Measurements from ENCODE around the gene ITPR3.

Gene ITPR3

DNA sequence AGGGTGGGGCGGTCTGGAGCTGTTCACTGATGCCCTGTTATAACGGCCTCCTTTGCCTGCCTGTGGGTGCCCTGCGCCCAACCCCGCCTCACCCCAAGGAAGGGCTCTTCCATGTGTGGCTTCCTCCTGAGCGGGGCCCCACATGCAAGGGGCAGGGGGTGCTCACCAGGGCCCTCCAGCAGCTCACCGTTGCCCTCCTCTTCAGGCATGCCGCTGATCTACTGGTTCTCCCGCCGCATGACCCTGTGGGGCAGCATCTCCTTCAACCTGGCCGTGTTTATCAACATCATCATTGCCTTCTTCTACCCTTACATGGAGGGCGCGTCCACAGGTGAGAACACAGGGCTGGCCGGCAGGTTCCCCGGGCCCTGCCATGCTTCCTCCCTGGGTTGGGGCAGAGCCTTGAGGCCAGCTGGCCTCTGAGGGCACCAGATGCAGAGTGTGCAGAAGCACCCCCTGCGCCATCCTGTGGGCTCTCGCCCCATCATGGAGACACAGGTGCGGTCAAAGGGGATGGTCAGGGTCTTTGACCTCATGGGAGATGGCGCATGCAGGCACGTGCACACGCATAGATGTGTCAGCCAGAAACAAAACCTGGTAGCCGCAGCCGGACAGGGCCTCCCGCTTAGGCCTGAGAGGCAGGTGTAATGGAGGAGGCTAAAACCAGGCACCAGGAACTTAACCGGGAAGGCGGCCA lies 67.5 kb downstream of the ITPR3 start:
- DNase-seq = no peak

DNA sequence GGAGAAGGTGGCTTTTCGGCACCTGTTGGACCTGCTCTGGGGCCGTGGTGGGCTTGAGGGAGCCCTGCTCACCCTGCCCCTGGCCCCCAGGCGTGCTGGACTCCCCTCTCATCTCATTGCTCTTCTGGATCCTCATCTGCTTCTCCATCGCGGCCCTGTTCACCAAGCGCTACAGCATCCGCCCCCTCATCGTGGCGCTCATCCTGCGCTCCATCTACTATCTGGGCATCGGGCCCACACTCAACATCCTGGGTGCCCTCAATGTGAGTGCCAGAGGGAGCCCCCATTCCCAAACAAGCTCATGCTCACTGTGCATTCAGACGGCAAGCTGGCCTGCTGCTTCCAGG lies 68.0 kb downstream of the ITPR3 start:
- no peak for DNase-seq

DNA sequence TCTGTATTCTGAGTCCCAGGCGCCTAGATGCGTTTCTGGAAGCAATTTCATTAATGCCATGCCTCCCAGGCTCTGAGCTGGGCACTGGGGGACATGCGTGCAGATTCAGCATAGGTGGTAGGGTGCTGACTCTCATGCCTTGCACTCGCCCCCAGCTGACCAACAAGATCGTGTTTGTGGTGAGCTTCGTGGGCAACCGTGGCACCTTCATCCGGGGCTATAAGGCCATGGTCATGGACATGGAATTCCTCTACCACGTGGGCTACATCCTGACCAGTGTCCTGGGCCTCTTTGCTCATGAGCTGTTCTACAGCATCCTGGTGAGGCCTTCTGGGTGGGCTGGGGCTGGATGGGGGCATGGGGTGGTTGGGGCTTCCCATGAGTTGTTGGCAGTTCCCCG lies 68.8 kb downstream of the ITPR3 start:
- no peak for DNase-seq

- DNase-seq = no peak
Measured at GRCh38 chr6:33690766-33691165, 69.6 kb downstream of the ITPR3 start.

GRCh38 chr6:33691456-33692077 lies 70.4 kb downstream of the ITPR3 start:
- no peak for DNase-seq

DNA sequence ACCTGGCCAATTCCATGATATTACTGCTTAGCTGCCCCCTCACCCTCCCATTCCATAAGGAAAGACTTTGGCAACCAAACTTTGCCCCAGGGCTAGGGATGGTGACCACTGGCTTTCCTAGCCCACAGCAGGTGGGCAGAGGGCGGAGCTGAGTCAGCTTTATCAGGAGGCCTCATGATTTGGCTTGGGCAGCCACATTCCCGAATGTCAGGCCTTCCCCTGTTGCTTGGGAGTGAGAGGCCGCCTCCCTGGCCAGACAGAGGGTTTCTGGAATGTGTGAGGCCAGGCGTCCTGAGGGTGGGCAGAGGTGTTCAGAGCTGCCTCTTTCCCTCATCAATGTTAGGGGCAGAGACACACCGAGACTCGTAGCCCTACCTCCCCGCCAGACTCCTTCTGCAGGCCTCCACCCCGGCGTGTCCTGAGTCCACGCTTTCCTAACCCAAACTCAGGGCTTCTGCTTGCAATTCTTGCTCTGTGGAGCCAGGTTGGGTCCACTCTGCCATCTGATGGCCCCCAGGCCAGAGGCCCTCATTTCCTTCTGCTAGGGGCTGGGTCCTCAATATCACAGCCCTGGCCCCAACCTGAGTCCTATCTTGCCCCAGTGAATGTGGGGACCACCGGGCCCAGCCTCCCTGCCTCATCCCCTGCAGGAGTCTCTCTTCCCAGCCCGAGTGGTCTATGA lies 71.1 kb downstream of the ITPR3 start:
- no peak for DNase-seq

GRCh38 chr6:33692760-33693158 lies 71.6 kb downstream of the ITPR3 start:
- DNase-seq = peak; percentile 74

- DNase-seq = no peak
Measured at GRCh38 chr6:33693186-33694105, 72.3 kb downstream of the ITPR3 start.

DNA sequence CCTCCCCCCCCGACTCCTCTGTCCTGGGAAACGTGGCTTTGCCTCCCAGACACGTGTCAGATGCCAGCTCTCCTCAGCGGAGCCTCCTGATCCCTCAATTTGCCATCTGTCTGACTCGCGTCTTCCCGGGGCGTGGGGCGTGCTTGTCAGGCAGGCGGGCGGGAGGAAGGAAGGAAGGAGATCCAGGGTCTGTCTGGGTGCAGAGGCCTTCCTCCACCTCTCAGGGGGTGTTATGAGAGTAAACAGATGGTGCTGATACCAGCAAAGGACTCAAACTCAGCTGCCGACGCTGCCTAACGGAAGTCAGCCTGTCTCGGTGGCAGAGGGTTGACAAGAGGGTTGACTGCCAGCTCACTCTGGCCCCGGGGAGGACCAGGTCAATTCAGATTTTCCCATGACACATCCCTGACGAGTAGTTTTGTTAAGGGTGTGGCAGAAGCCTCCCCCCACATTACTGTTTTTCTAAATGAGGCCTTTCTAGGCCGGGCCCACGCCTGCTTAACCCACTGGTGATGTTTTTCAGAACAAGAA lies 73.3 kb downstream of the ITPR3 start:
- DNase-seq = peak; percentile 69

- no peak for DNase-seq
Measured at GRCh38 chr6:33694977-33695376, 73.9 kb downstream of the ITPR3 start.

GRCh38 chr6:33695451-33695887 lies 74.3 kb downstream of the ITPR3 start:
- DNase-seq = no peak

GRCh38 chr6:33696076-33696475 lies 75.0 kb downstream of the ITPR3 start:
- DNase-seq = no peak

- DNase-seq = peak; percentile 46
Measured at GRCh38 chr6:33696548-33697518, 75.7 kb downstream of the ITPR3 start.

GRCh38 chr6:33697845-33698244 lies 76.7 kb downstream of the ITPR3 start:
- no peak for DNase-seq

DNA sequence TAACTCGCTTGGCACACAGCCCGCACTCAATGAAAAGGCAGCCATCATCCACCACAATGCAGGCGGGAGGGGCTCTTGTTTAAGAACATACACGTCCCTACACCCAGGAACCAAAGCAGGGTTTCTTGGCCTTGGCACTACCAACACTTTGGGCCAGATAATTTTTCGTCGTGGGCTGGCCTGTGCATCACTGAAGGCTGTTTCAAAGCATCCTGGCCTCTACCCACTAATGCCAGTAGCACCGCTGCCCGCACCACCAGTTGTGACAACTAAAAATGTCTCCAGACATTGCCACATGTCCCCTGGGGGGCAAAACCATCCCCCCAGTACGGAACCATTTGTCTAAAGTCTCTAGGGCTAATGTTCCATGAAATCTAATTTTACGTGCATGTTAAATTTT lies 77.4 kb downstream of the ITPR3 start:
- no peak for DNase-seq

- DNase-seq = no peak
Measured at GRCh38 chr6:33699131-33699530, 78.0 kb downstream of the ITPR3 start.

DNA sequence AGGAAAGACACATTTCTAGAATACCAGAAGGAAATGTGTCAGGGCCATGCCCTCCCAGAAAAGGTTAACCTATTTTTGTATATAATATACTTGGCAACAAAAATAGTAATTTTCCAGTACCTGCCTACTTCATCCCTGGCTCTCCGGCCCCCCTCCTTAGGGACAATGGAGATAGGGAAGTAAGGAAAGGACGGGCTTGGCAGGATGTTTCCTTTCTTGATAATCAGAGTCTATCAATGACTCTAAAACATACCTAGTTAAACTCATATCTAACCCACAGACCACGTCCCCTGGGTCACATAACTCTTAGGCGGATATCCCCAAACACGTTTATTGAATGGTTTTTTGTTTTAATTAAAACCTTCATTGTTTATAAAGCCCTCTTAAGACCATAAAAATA lies 78.6 kb downstream of the ITPR3 start:
- no peak for DNase-seq

- DNase-seq = peak; percentile 75
Measured at GRCh38 chr6:33700391-33701050, 79.4 kb downstream of the ITPR3 start.

- DNase-seq = peak; percentile 53
Measured at GRCh38 chr6:33702345-33702977, 81.3 kb downstream of the ITPR3 start.

- DNase-seq = no peak
Measured at GRCh38 chr6:33704215-33705066, 83.3 kb downstream of the ITPR3 start.
